Erythroblast (primary cell): ENCODE data around the gene TMPRSS5.

Experiments used
- DNase-seq, 2 experiments: peaks; one replicate each; lab custom pipeline; 2025; lab: John Stamatoyannopoulos, UW
- GATA1 ChIP-seq: IDR thresholded peaks from 2 replicates; pipeline ENCODE4 v1.6.1; 2011; ENCODE audit warnings: low read depth, mild to moderate bottlenecking, control low read depth, low read length, moderate library complexity
- POLR2A ChIP-seq: IDR thresholded peaks from 2 replicates; pipeline ENCODE4 v1.6.1; 2011; ENCODE audit warnings: mild to moderate bottlenecking, low read length

TMPRSS5 gene

DNA sequence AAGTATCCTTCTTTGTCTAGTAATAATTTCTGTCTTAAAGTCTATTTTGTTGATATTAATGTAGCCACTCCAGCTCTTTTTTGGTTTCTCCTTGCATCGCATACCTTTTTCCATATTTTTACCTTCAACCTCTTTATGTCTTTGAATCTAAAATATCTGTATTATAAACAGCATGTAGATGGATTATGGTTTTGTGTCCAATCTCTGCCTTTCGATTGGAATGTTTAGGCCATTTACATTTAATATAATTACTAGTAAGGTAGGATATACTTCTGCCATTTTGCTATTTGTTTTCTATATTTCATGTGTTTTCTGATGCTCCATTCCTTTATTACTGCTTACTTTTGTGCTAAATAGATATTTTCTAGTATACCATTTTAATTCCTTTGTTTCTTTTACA lies 39.5 kb downstream of the TMPRSS5 start:
- DNase-seq = no peak
- no peak for TF ChIP-seq GATA1
- no peak for TF ChIP-seq POLR2A

DNA sequence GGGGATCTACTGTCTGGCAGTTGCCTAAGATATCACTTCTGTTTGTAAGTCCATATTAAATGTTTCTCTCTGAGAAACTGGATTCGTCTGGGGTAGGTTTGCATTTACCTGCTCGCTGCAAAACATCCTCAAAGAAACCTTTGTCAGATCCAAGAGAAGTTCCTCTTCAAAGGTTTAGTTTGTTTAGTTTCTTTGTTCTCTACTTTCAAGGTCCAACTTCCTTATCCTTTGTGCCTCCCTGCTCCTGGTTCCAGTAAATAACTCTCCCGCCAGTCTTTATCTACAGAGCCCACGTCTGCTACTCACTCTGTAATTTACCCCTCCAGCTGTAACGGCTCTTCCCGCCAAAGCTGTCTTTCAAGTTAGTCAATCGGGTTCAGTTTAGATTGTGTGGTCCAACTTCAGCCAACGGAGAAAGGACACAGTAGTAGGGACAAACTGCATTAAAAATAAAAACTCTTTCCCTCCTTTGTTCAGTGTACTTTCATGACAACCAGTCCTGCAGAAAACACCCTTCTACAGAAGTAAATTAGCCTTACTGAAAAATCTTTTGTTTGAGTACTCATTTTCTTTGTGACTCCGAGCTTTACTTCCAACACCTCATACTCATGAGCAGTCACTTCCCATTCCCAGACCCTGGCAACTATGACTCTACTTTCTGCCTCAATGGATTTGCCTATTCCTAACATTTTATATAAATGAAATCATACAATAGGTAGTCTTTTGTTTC lies 41.0 kb downstream of the TMPRSS5 start:
- no peak for TF ChIP-seq POLR2A
- no peak for TF ChIP-seq GATA1
- DNase-seq = peak; percentile 23 to 63

DNA sequence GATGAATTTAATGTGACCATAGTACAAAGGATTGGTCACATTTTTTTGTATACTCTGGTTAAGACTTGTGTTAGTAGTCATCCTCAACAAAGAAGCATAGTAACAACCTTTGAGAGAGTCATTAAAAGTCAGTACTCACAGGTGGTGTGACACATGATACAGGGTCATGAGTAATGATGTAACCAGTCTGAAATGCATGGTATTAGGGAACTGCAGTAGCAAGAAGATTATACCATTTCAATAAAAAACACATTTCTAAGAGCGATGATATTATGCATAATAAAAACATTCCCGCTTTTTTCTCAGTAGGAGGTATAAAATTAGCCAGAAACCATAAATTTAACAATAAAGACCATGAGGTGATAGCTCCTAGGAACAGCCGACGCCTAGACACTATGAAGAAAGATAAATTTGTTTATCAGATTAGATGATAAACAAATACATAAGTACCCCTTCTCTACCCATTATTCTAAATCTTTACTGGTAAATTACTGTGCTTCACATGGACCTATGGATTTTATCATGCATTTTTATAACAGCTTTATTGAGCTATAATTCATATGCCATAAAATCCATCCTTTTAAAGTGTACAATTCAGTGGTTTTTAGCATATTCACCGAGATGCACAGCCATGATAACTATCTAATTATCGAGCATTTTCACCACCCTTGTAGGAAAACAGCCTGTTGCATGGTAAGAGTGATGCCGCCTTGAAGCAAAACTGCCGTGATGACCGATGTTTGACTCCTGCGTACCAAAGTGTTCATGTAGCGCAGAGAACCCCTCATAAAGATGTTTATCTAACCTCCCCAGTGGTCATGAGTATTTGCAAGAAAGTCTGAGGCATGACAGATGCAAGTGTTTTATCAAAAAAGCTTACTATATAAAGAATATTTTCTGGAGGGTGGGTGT lies 41.8 kb downstream of the TMPRSS5 start:
- DNase-seq = peak; percentile 20 to 41
- no peak for TF ChIP-seq GATA1
- no peak for TF ChIP-seq POLR2A

DNA sequence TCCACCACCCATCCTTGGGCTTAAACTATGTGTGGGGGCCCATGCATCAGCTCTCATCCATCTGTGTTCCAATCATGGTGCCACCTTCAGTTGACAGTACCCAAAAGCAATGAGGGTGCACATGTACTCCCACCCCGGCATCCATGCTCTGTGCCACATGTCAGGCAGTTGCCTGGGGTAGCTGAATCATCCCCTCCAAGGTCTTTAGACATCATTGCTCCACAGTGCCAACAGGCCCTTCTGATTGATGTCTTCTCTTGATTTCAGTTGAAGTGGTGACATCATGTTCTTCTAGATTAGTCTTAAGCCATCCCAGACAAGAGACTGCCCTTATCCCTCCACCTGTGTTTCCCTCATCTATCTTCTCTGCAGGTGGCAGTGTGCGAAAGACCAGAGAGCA lies 42.5 kb downstream of the TMPRSS5 start:
- peak in 1 of 2 experiments; percentile 24 for DNase-seq
- TF ChIP-seq POLR2A (no peak), GATA1 (no peak)

DNA sequence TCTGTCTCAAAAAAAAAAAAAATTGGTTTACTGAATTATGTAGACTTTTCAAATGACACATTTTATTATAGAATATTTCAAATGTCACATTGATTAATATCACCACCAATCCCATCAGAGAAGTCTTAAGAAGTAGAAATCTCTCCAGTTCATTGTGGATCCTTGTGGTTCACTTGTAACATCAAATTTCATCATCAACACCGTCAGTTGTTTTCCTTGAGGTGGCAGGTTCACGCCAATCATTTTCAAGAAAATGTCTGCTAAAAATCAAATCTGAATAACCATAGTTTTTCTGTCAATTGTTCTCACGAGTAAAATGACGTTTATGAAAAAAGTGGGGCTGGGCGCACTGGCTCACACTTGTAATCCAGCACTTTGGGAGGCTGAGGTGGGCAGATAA lies 50.3 kb downstream of the TMPRSS5 start:
- DNase-seq = no peak
- TF ChIP-seq GATA1 (no peak), POLR2A (no peak)

DNA sequence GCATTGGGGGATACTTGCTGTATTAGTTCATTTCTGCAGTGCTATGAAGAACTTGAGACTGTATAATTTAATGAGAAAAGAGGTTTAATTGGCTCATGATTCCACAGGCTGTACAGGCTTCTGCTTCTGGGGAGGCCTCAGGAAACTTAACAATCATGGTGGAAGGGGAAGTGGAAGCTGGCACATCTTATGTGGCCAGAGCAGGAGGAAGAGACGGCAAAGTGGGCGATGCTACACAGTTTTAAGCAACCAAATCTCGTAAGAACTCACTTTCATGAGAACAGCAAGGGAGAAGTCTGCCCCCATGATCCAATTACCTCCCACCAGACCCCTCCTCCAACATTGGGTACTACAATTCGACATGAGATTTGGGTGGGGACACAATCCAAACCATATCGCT lies 55.1 kb downstream of the TMPRSS5 start:
- TF ChIP-seq POLR2A = no peak
- TF ChIP-seq GATA1 = no peak
- DNase-seq = no peak

DNA sequence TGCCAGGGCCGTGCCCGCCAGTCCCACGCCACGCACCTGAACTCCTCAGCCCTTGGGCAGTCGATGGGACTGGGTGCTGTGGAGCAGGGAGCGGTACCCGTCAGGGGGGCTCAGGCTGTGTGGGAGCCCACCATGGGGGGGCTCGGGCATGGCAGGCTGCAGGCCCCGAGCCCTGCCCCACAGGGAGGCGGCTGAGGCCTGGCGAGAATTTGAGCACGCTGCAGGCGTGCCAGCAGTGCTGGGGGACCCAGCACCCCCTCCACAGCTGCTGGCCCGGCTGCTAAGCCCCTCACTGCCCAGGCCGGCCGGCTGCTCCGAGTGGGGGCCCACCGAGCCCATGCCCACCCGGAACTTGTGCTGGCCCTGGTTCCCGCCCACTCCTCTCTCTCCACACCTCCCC lies 56.8 kb downstream of the TMPRSS5 start:
- TF ChIP-seq GATA1 = no peak
- no peak for TF ChIP-seq POLR2A
- DNase-seq = no peak

DNA sequence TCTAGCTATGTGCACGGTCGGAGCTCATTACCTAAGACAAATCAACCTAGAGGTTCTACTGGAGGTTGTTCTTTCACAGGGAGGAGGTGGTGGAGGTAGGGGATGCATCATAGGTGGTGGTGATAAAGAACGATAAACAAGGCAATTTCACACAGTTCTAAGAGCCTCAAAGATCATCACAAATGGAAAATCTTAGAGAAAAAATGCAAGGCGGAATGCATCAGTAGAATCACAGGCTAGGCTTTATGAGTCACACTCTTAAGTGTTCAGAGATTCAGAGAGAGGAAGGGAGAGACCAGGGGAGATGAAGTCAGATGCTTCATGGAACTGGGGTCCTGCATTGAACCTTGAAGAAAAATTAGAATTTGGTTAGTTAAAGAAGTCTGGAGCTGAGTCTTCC lies 58.3 kb downstream of the TMPRSS5 start:
- no peak for TF ChIP-seq POLR2A
- no peak for TF ChIP-seq GATA1
- DNase-seq = no peak

DNA sequence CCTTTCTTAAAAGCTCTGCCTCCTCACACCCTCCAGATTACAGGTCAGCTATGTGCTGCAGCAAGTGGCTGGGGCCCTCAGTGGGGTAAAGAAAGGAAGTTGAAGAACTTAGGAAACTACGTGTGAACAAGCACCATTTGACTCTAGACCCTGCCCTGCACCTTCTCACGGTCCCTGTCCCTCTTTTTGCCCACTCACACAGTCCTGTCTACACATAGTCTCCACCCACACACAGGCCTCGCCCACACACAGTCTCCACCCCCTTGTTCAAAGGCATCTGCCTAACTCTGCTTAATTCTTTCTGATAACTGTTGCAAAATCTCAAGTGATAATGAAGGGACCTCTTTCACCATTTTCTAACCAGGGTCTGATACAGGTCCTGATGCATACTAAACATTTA lies 59.0 kb downstream of the TMPRSS5 start:
- DNase-seq = peak in 1 of 2 experiments; percentile 3
- no peak for TF ChIP-seq POLR2A

DNA sequence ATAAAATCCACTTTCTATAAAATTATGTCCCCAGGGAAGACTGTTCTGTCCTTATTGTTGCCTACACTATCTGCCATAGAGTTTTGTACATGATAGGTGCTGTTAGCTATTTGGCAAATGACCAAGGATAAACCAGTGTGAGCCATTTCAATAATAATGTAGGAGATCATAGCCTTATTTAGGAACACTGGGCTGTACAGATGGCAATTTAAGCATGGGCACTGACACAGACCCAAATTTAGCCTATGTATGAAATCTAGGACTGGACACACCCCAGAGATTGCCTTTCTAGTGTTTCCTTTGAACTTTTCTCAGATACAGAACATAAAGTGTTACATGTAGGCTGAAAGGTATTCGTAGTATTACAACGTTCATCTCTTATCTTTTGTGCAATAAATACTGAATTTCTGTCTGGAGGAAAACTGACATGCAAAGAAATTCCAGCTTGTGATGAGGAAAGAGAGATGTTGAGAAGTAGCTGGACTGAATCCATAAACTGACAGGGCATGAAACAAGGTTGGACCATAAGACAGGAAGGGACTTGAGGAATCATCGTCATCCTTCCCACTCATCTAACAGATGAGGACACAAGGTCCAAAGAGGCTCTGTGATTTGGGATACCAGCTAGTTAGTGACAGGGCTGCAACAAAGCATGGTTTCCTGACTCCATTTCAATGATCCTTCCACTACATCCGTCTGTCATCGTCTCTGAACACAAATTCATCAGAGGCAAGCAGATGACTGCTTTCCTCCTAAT lies 60.3 kb downstream of the TMPRSS5 start:
- TF ChIP-seq GATA1 (no peak), POLR2A (no peak)
- DNase-seq = no peak

DNA sequence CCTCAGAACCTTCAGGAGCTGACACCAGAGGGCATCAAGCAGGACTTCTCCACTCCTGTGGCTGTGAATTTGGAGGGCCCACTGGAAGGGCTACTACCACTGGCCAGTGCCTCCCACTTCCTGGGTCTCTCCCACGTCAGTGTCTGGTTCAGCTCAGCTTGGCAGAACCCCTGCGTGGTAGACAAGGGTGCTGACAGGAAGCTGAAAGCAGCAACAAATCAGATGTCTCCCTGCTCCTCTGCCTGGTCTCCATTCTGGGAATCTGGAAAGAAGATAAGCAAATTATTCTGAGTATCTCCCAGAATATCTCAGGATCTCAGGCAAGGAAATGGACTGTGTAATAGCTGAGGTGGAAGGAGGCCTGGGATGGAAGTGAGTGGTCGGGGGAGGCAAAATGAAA lies 61.5 kb downstream of the TMPRSS5 start:
- no peak for DNase-seq
- no peak for TF ChIP-seq POLR2A
- no peak for TF ChIP-seq GATA1

DNA sequence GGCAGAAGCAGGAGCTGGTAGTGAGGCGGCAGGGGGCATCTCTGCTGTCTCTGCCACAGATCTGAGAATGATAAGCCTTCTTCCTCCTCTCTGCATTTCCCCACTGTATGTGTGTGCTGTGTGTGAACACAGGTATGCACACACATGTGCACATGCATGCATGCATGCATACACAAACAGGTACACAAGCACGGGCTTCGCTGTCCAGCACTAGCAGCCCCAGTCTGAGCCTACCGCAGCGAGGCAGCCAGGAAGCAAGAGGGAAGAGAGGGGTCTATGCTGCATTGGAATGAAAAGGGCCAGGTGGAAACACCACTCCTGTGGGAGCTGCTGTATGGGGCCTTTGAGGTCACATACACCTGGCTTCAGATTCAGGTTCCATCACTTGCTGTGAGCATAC lies 62.4 kb downstream of the TMPRSS5 start:
- TF ChIP-seq GATA1 = no peak
- no peak for TF ChIP-seq POLR2A
- DNase-seq = no peak

DNA sequence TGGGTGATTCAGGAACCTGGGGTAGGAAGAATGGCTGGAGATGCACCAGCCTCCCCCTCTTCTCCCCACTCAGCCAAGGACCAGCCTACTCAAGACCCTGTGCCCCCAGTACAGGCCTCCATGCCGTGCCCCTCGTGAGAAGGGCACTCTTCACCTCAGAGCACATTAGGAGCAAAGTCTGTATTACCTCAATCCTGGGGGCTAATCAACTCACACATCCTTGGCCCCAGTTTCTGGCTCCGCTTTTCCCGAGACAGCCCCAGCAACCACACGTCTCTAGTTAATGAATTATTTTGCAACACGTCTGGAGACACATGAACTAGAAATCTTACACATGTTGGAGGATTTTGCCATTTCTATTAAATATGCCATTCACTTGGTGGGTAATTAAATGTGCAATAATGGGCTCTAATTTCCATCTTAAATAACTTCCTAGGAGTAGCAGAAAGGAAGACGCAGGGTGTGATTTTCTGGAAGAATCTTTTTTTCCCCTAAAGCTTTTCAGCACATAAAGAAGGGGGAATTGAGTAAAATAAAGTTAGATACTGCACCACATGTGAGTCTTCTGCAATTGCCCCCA lies 63.0 kb downstream of the TMPRSS5 start:
- no peak for TF ChIP-seq GATA1
- TF ChIP-seq POLR2A = no peak
- DNase-seq = no peak

DNA sequence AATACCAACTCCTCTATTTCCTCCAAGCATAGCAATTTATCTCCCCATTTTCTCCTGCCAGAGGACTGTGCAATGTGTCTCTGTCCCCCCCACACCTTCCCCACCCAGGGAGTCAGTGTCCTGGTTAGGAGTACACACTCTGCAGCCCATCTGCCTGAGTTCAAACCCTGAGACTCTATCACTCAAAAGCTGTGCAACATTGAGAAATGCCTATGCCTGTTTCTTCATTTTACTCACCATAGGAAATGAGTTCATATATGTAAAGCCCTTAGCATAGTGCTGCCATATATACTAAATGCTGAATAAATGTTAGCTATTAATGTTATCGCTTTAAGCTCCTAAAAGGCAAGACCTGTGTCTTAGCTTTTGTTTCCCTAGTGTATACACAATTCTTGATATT lies 64.0 kb downstream of the TMPRSS5 start:
- DNase-seq = no peak
- TF ChIP-seq GATA1 (no peak), POLR2A (no peak)
